IMR-90 (cell line): Measurements from ENCODE around the gene TAL2. TPM values are rescaled to one million over a fixed set of nuclear protein-coding genes. Genes with fewer than 3 reads are reported as not detected.

Experiments used
- ATAC-seq: fragments of 200-7000 bp; cut with Tn5 transposase; 2 replicates; pipeline ENCODE4 v1.9.1; 2020; ENCODE audit warnings: low read depth, mild to moderate bottlenecking, moderate library complexity
- BruUV-seq: library from RNA; stranded (reverse); fragments of 400-500 nt; replicated peaks from 2 replicates; lab custom pipeline; 2021; lab: Mats Ljungman, UMichigan
- CTCF ChIA-PET: fragments of 300-600 bp; formaldehyde crosslinking; extraction: SDS; loops from one replicate; lab custom pipeline; 2021; ENCODE audit warnings: antibody characterized with exemption; lab: Yijun Ruan, JAX
- POLR2A ChIA-PET: fragments of 300-600 bp; sonication (Branson Sonifier 250); formaldehyde crosslinking; loops from one replicate; lab custom pipeline; 2022; ENCODE audit warnings: antibody characterized with exemption; ENCODE audit not compliant: unreplicated experiment; lab: Charles Lee
- DNase-seq: peaks from one replicate; pipeline ENCODE4 v3.0.0; 2013
- H2AFZ ChIP-seq: replicated peaks from 2 replicates; pipeline ENCODE3; 2013; ENCODE audit warnings: low read length, mild to moderate bottlenecking; ENCODE audit not compliant: poor library complexity
- H2AK5ac ChIP-seq: 2 replicates; pipeline ENCODE4 v1.6.1; 2013; ENCODE audit warnings: low read depth, low read length, inconsistent platforms
- H2AK9ac ChIP-seq: replicated peaks from 2 replicates; pipeline ENCODE3; 2013; ENCODE audit warnings: mild to moderate bottlenecking, low read depth, low read length, moderate library complexity; ENCODE audit not compliant: poor library complexity
- H2BK120ac ChIP-seq: 2 replicates; pipeline ENCODE4 v1.6.1; 2013; ENCODE audit warnings: low read depth, low read length, inconsistent platforms
- H2BK15ac ChIP-seq: 3 replicates; pipeline ENCODE4 v1.6.1; 2013; ENCODE audit warnings: low read depth, low read length, inconsistent platforms
- H2BK20ac ChIP-seq: 2 replicates; pipeline ENCODE4 v1.6.1; 2013; ENCODE audit warnings: low read depth, mild to moderate bottlenecking, inconsistent platforms, low read length, moderate library complexity
- H2BK5ac ChIP-seq: 2 replicates; pipeline ENCODE4 v1.6.1; 2013; ENCODE audit warnings: mild to moderate bottlenecking, low read depth, low read length, inconsistent platforms; ENCODE audit not compliant: poor library complexity, severe bottlenecking
- H3K14ac ChIP-seq: replicated peaks from 2 replicates; pipeline ENCODE4 v1.6.1; 2013; ENCODE audit warnings: low read depth, low read length, inconsistent platforms
- H3K18ac ChIP-seq: 2 replicates; pipeline ENCODE4 v1.6.1; 2013; ENCODE audit warnings: low read depth, low read length, control low read depth
- H3K23ac ChIP-seq: 2 replicates; pipeline ENCODE4 v1.6.1; 2013; ENCODE audit warnings: low read depth, low read length, inconsistent platforms
- H3K27ac ChIP-seq: 2 replicates; pipeline ENCODE4 v1.5.1; 2013; ENCODE audit warnings: mild to moderate bottlenecking, control low read depth, low read length; ENCODE audit not compliant: insufficient read depth
- H3K27me3 ChIP-seq: 2 replicates; pipeline ENCODE4 v1.6.1; 2013; ENCODE audit warnings: low read length; ENCODE audit not compliant: control insufficient read depth, insufficient read depth
- H3K36me3 ChIP-seq: 2 replicates; pipeline ENCODE4 v1.6.1; 2013; ENCODE audit warnings: low read length, mixed read lengths; ENCODE audit not compliant: control insufficient read depth, insufficient read depth
- H3K4ac ChIP-seq: 2 replicates; pipeline ENCODE4 v1.6.1; 2013; ENCODE audit warnings: low read depth, low read length, inconsistent platforms
- H3K4me1 ChIP-seq: 2 replicates; pipeline ENCODE4 v1.6.1; 2013; ENCODE audit warnings: low read length, mixed read lengths; ENCODE audit not compliant: control insufficient read depth, insufficient read depth
- H3K4me2 ChIP-seq: 2 replicates; pipeline ENCODE4 v1.6.1; 2013; ENCODE audit warnings: low read depth, mild to moderate bottlenecking, control low read depth, low read length, moderate library complexity
- H3K4me3 ChIP-seq: 2 replicates; pipeline ENCODE4 v1.5.1; 2013; ENCODE audit warnings: low read depth, mild to moderate bottlenecking, control low read depth, low read length, moderate library complexity; ENCODE audit not compliant: insufficient read depth
- H3K56ac ChIP-seq: 2 replicates; pipeline ENCODE4 v1.6.1; 2013; ENCODE audit warnings: low read length, inconsistent platforms; ENCODE audit not compliant: insufficient read depth; ENCODE audit errors: extremely low read depth
- H3K79me1 ChIP-seq, 2 experiments: 2 replicates each; pipeline ENCODE4 v1.6.1; 2013; ENCODE audit warnings: low read length in 2 of 2, inconsistent platforms in 1 of 2, low read depth in 1 of 2
- H3K9ac ChIP-seq: 2 replicates; pipeline ENCODE4 v1.6.1; 2013; ENCODE audit warnings: low read depth, low read length, control low read depth
- H3K9me1 ChIP-seq: 2 replicates; pipeline ENCODE4 v1.6.1; 2013; ENCODE audit warnings: low read length, inconsistent platforms; ENCODE audit not compliant: insufficient read depth
- H3K9me3 ChIP-seq: 2 replicates; pipeline ENCODE4 v1.6.1; 2013; ENCODE audit warnings: low read length; ENCODE audit not compliant: control insufficient read depth, insufficient read depth
- H4K20me1 ChIP-seq: 2 replicates; pipeline ENCODE4 v1.6.1; 2013; ENCODE audit warnings: low read length, inconsistent platforms; ENCODE audit not compliant: insufficient read depth
- H4K5ac ChIP-seq: 2 replicates; pipeline ENCODE4 v1.6.1; 2013; ENCODE audit warnings: mild to moderate bottlenecking, low read depth, low read length, control low read depth
- H4K8ac ChIP-seq, 2 experiments: 2 replicates each; pipeline ENCODE4 v1.6.1; 2013; ENCODE audit warnings: low read depth in 2 of 2, low read length in 2 of 2, control low read depth in 1 of 2, inconsistent platforms in 1 of 2
- H4K91ac ChIP-seq: 2 replicates; pipeline ENCODE4 v1.6.1; 2013; ENCODE audit warnings: low read depth, low read length, inconsistent platforms; ENCODE audit not compliant: insufficient read depth
- MAFK ChIP-seq: IDR thresholded peaks from 2 replicates; pipeline ENCODE4 v1.6.1; 2012; ENCODE audit warnings: low read depth, low read length, improper control_type of control experiment
- WGBS, 2 experiments: methylation state at CpG; one replicate each; pipeline versions ENCODE4 v1.1.5 to v1.1.7; 2013; ENCODE audit warnings: missing lambda C conversion rate in 2 of 2; ENCODE audit not compliant: insufficient read length in 1 of 2; ENCODE audit errors: extremely low coverage in 2 of 2; 5-methylcytosine and 5-hydroxymethylcytosine counted together
- dilution Hi-C: fragments of 300-500 bp; cut with HindIII; formaldehyde crosslinking; loops from one replicate; pipeline ENCODE4 v1.14.3; 2018; ENCODE audit warnings: low sequenced_read_pairs; ENCODE audit not compliant: unreplicated experiment
- in situ Hi-C: fragments of 300-500 bp; cut with MboI; formaldehyde crosslinking; loops from 3 replicates; pipeline ENCODE4 v1.14.3; 2019; ENCODE audit warnings: low sequenced_read_pairs, inconsistent platforms, mixed read lengths
- intact Hi-C: fragments of 100-400 bp; cut with micrococcal nuclease; formaldehyde crosslinking; loops from 2 replicates; pipeline ENCODE4 v1.10.0; 2022
- polyA plus RNA-seq, 3 experiments: library from polyadenylated mRNA; depleted of rRNA; stranded (reverse); fragments of >200 nt; gene quantifications; 2 replicates each; pipeline ENCODE4 v1.2.3, GENCODE V29; 2012; ENCODE audit warnings: low replicate concordance in 1 of 3
- total RNA-seq: library from RNA; depleted of rRNA; stranded (reverse); fragments of >200 nt; gene quantifications from 2 replicates; pipeline ENCODE4 v1.2.3, GENCODE V29; 2012

TAL2 gene
- total and polyA plus RNA-seq, 2 of the 4 experiments (the other 2 are of a cell fraction) = 0.26 TPM; not detected in 1

- Histone ChIP-seq H2BK15ac (no peak overlapping the region), H2AFZ (no peak overlapping the region), H4K8ac (no peak overlapping the region), H2AK5ac (no peak overlapping the region), H3K9me1 (no peaks in the 10 kb centered on the region), H4K20me1 (no peaks in the 10 kb centered on the region), H3K9me3 (no peaks in the 10 kb centered on the region), H2BK5ac (no peak overlapping the region), H3K14ac (no peak overlapping the region), H2BK20ac (no peak overlapping the region), H3K4ac (no peak overlapping the region), H4K5ac (no peak overlapping the region), H2BK120ac (no peak overlapping the region), H3K4me1 (no peaks in the 10 kb centered on the region), H3K9ac (no peak overlapping the region), H3K56ac (no peak overlapping the region), H3K79me1 (no peaks in the 10 kb centered on the region), H3K23ac (no peak overlapping the region), H3K4me3 (no peak overlapping the region), H2AK9ac (no peak overlapping the region), H3K27me3 (peaks cover 7% of the 10 kb centered on the region), H4K91ac (no peak overlapping the region), H3K27ac (no peak overlapping the region), H3K18ac (no peak overlapping the region), H3K4me2 (no peak overlapping the region), H3K36me3 (no peaks in the 10 kb centered on the region)
- in situ Hi-C loops = no loop called here
- dilution Hi-C loops = no loop called here
- CTCF ChIA-PET = no interaction called here
- BruUV-seq = no TSS peak
- ATAC-seq = no peak
- TF ChIP-seq MAFK = no peak
- POLR2A ChIA-PET = no interaction called here
- no CpG with 5 or more reads among the region's 1 CpG for WGBS, 2 experiments
- DNase-seq = no peak
- intact Hi-C loops = no loop called here
Observed at GRCh38 chr9:105678163-105678562, 15.9 kb downstream of the TAL2 start.
